Measurements from ENCODE around the gene APOH.

APOH gene

DNA sequence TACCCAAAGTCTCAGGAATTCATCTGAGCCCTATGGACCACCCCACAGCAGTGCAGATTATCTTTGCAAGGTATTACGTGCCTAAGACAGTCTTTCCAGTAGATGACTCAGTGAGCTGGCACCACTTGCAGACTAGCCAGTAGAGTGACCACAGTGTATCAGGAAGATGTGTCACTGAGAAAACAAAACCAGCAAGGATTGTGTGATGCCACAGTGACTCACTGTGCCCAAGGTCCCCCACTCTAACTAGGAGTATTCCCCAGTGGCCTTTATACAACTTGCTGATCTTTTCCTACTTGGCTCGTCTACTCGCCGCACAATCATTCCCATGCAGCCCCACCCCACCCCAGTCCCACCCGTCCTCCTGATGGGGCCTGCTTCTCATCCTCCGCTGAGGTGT is 46.4 kb upstream of the APOH start:
- H3K4me2 ChIP-seq (ENCODE audit: insufficient read depth, low read length), result no peak overlapping the region

DNA sequence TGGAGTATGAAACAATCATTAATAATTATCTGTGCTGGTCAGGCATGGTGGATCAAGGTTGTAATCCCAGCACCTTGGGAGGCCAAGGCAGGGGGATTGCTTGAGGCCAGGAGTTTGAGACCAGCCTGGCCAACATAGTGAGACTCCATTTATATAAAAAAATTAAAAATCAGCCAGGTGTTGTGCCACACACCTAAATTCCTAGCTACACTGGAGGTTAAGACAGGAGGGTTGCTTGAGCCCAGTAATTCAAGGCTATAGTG is 44.3 kb upstream of the APOH start:
- H3K27me3 ChIP-seq (ENCODE audit: insufficient read depth, low read length, poor library complexity), result no peaks in the 10 kb centered on the region
- H3K27ac ChIP-seq (ENCODE audit: low read length), result no peak overlapping the region
- H2AFZ ChIP-seq (ENCODE audit: low read depth, low read length), result no peak overlapping the region
- H3K4me3 ChIP-seq (ENCODE audit: low read depth in 1 of 2, low read length in 2 of 2), result no peak overlapping the region
- ATAC-seq (ENCODE audit: insufficient read depth, low read depth), result no peak
- no peak overlapping the region for H3K4me2 ChIP-seq (ENCODE audit: insufficient read depth, low read length)
- no peaks in the 10 kb centered on the region for H3K79me2 ChIP-seq (ENCODE audit: insufficient read depth, low read length)
- H3K4me1 ChIP-seq (ENCODE audit: insufficient read depth, low read length), result no peaks in the 10 kb centered on the region
- TF ChIP-seq EZH2 (IDR thresholded peaks at IDR 0.05; ENCODE audit: borderline replicate concordance, low read depth, low read length, severe bottlenecking), result no peak
- TF ChIP-seq, protein P1, sequence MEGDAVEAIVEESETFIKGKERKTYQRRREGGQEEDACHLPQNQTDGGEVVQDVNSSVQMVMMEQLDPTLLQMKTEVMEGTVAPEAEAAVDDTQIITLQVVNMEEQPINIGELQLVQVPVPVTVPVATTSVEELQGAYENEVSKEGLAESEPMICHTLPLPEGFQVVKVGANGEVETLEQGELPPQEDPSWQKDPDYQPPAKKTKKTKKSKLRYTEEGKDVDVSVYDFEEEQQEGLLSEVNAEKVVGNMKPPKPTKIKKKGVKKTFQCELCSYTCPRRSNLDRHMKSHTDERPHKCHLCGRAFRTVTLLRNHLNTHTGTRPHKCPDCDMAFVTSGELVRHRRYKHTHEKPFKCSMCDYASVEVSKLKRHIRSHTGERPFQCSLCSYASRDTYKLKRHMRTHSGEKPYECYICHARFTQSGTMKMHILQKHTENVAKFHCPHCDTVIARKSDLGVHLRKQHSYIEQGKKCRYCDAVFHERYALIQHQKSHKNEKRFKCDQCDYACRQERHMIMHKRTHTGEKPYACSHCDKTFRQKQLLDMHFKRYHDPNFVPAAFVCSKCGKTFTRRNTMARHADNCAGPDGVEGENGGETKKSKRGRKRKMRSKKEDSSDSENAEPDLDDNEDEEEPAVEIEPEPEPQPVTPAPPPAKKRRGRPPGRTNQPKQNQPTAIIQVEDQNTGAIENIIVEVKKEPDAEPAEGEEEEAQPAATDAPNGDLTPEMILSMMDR (IDR thresholded peaks at IDR 0.05; ENCODE audit: borderline replicate concordance, extremely low read depth, low read length, poor library complexity, severe bottlenecking), result no peak
- H4K20me1 ChIP-seq (ENCODE audit: insufficient read depth, low read length), result no peaks in the 10 kb centered on the region
- H3K9ac ChIP-seq (ENCODE audit: low read depth, low read length), result no peak overlapping the region
- H3K36me3 ChIP-seq (ENCODE audit: insufficient read depth, low read length), result no peaks in the 10 kb centered on the region
- H3K9me3 ChIP-seq (ENCODE audit: insufficient read depth, low read length, severe bottlenecking), result no peaks in the 10 kb centered on the region
- DNase-seq, result no peak

More for the DNA sequence above, 46.4 kb upstream of the APOH start:
- Histone ChIP-seq H3K27ac (ENCODE audit: low read length) (no peak overlapping the region), H3K9me3 (ENCODE audit: insufficient read depth, low read length, severe bottlenecking) (no peaks in the 10 kb centered on the region), H3K79me2 (ENCODE audit: insufficient read depth, low read length) (no peaks in the 10 kb centered on the region), H4K20me1 (ENCODE audit: insufficient read depth, low read length) (no peaks in the 10 kb centered on the region), H3K27me3 (ENCODE audit: insufficient read depth, low read length, poor library complexity) (no peaks in the 10 kb centered on the region), H3K9ac (ENCODE audit: low read depth, low read length) (no peak overlapping the region), H3K4me3 (ENCODE audit: low read depth in 1 of 2, low read length in 2 of 2) (no peak overlapping the region), H3K36me3 (ENCODE audit: insufficient read depth, low read length) (no peaks in the 10 kb centered on the region), H3K4me1 (ENCODE audit: insufficient read depth, low read length) (no peaks in the 10 kb centered on the region), H2AFZ (ENCODE audit: low read depth, low read length) (no peak overlapping the region)
- no peak for TF ChIP-seq EZH2 (IDR thresholded peaks at IDR 0.05; ENCODE audit: borderline replicate concordance, low read depth, low read length, severe bottlenecking)
- TF ChIP-seq, protein P1 (IDR thresholded peaks at IDR 0.05; ENCODE audit: borderline replicate concordance, extremely low read depth, low read length, poor library complexity, severe bottlenecking), result no peak
- ATAC-seq (ENCODE audit: insufficient read depth, low read depth) (no peak), DNase-seq (no peak)

DNA sequence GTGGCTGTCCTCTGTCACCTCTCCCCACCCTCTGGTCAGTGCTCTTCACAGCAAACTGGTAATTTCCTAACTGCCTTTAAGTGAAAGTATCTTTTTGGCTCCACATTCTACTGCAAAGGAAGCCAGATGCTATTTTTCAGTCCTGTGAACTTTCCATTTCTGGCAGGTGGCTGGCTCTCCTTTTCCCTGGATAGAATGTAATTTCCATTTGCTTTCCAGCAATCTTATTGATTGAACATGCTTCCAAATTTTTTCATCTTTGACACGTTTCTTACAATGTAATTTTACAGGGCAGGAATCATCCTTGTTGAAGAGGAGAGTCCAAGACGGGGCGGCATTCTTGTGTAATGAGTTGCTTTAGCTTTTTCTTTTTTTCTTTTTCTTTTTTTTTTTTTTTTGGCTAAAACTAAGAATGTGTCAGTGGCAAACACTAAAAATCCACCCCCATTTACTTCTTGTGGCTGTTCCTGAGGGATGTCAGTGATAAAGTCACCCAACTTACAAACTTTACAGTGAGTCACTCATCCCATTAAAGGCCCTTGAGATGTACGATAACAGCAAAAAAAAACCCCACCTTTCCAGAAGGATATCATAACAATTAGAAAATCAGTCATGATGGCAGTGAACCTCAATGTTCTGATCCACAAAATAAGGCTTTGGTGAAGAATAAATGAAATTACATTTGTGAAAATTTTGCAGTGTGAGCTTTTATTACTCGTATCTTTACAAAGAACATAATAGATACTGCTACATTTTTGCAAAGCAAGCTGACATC is 43.8 kb upstream of the APOH start:
- Histone ChIP-seq H3K79me2 (ENCODE audit: insufficient read depth, low read length) (no peaks in the 10 kb centered on the region), H3K9me3 (ENCODE audit: insufficient read depth, low read length, severe bottlenecking) (no peaks in the 10 kb centered on the region), H3K27ac (ENCODE audit: low read length) (no peak overlapping the region), H4K20me1 (ENCODE audit: insufficient read depth, low read length) (no peaks in the 10 kb centered on the region), H3K4me3 (ENCODE audit: low read depth in 1 of 2, low read length in 2 of 2) (no peak overlapping the region), H3K4me1 (ENCODE audit: insufficient read depth, low read length) (no peaks in the 10 kb centered on the region), H3K36me3 (ENCODE audit: insufficient read depth, low read length) (no peaks in the 10 kb centered on the region), H2AFZ (ENCODE audit: low read depth, low read length) (no peak overlapping the region), H3K4me2 (ENCODE audit: insufficient read depth, low read length) (no peak overlapping the region), H3K27me3 (ENCODE audit: insufficient read depth, low read length, poor library complexity) (no peaks in the 10 kb centered on the region), H3K9ac (ENCODE audit: low read depth, low read length) (no peak overlapping the region)
- no peak for ATAC-seq (ENCODE audit: insufficient read depth, low read depth)
- DNase-seq, result no peak
- TF ChIP-seq, protein P1 (IDR thresholded peaks at IDR 0.05; ENCODE audit: borderline replicate concordance, extremely low read depth, low read length, poor library complexity, severe bottlenecking), result no peak
- no peak for TF ChIP-seq EZH2 (IDR thresholded peaks at IDR 0.05; ENCODE audit: borderline replicate concordance, low read depth, low read length, severe bottlenecking)

Measured in DND-41 (cell line).